NK-92 (cell line): Measurements from ENCODE around the gene PLEKHG4B.
"Not testable (repeated sequence)": the region's sequence is repeated elsewhere in the genome, so short reads cannot be mapped to it uniquely, and the experiment has no call there.

ENCODE experiments used
- DNase-seq: peaks from one replicate; lab custom pipeline; 2025; ENCODE audit not compliant: unreplicated experiment; lab: John Stamatoyannopoulos, UW

PLEKHG4B gene

DNA sequence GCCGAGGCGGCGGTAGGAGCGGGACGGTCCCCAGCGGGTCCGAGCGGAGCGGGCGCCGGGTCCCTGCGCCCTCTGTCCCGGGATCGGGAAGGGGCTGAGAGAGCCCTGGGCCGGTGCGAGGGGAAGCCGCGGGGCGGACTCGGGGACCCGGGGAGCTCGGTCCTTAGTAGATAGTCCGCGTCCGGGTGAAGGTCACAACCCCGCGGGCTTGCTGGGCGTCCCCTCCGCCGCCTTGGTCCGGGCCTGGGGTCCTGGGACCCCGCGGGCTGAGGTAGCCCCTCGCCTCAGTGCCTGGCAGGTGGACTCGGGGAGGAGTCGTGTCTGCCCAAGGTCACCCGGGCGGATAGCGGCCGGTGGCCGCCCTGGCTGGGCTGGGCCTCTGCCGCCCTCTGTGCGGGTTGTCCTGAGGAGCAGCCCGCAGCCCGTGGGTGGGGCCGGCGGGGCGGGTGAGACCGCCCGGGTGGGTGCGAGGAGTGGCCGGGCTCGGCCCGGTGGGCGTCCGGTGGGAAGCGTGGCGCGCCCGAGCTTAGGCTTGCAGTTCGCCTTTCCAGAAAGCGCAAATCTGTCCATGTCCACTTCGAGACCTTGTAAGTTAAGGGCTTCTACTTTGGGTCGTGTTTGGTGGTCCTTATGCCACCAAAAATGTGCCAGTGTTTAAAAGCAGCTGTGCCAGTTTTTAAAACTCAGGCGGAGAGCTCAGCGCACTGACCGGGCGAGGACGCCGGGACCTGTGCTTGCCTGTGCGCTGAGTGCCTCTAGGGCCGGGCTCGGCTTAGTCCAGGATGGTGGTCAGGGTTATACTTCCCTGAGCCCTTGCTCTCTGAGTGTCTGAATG lies 126.7 kb downstream of the PLEKHG4B start:
- no peak for DNase-seq

DNA sequence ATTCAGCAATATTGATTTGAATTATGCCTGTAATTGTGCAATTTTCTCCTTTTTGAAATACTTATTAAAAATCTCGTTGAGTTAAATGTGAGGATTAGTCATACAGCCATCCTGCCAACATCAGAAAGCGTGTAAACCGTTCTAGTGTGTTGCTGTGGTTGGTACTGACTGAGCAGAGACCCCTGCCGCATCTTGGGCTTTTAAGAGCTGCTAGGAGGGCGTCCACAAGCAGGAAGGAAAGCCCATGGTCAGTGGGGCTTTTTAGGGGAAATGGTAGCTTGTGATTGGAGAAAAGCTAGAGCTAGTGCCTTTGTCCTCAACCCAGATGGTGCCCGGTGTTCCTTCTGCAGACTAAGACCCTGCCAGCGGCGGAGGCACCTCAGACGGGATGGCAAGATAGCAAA lies 127.5 kb downstream of the PLEKHG4B start:
- DNase-seq, result no peak

DNA sequence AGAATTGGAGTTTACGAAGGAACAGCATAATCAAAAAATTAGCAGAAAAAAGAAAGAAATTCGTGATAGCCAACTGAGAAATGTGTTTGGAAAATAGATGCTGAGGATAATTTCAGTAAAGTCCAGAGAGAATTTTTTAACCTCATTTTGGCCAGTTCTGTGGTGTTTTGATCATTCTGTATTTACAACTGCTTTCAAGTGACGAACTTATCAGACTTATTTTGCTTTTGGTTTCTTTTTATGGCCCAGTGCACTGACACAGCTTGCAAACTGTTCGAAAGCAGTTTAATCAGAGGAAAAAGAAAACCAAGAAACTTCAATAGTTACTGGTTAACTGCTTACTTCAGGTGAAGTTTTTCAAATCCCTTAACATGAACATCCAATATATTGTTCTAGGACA lies 128.0 kb downstream of the PLEKHG4B start:
- DNase-seq, result no peak

DNA sequence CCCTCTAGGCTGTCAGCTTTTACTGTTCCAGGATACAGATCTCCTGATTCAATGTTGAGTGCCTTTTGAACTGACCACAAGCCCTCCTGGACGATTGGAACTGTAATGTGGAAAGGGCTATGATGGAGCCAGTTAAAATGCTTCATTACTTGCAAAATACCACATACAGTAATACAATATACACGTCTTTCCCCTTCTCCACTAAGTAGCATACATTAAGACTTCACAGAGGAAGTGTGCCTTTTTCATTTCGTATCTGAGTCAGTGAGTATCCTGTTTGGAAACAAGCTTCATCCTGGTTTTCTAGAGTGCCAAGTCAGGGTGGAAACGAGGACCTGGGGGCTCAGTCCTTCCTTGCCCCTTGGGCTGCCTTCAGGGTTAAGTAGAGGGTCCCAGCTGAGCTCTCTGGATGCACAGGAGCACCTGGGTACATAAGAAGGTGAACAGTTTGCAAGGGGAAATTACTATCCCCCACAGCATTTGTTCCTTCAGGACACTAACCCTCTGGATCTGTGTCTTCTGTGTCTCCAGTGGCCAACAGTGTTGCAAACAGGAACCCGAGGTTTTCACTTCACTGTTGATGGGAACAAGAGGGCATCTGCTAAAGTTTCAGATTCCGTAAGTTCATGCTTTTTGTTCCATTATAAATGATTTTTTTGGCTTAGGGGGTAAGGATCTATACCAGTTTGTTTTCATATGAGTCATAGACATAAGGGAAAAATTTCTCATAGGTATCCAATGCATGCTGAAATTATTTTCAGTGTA lies 131.2 kb downstream of the PLEKHG4B start:
- not testable (repeated sequence) for DNase-seq

DNA sequence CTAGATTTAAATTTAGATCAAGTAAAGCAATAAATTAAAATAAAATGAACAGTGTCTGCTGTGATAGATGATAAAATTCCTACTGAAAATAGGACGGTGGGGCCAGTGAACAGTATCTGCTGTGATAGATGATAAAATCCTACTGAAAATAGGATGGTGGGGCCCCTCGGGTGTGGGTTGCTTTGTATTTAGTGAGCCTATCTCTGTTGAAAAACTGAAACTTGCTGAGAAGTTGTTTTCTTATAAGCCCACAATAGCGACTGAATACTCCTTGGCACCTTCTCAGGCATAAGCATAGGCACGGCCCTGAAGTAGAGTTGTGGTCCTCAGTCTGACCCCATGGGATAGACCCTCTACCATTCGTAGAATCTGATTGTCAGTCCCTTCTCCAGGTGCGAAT lies 131.8 kb downstream of the PLEKHG4B start:
- no peak for DNase-seq

DNA sequence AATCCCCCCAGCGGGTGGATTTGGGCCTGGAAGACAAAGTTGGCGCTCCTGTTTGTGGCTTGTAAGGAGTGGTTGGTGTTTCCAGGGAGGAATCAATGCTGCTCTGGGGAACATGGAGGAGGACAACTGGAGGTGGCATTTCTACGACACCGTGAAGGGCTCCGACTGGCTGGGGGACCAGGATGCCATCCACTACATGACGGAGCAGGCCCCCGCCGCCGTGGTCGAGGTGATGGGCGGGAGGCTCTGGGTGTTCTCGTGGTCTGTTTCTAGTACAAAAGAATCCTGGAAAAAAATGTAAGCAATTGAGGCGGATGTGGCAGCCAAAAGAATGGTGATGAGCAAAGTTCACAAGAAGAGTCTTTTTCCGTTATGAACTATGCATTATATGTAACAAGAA lies 133.4 kb downstream of the PLEKHG4B start:
- DNase-seq, result no peak

DNA sequence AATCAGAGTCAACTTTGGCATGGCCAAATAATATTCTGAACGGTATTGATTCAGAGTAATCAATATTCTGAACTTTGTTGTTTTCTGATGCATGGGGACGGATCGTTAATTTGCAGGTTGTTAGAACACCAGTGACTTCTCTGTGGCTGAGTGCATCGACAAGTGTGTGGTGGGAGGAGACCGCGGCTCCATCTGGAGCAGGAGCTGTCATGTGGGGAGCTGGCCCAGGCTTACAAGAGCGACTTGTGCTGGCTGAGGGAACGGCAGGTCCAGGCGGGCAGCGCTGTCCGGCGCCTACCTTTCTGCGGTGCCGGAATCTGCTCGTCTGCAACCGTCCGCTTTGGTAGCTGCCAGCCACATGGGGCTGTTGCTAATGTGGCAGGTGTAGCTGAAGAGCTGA lies 135.4 kb downstream of the PLEKHG4B start:
- not testable (repeated sequence) for DNase-seq

DNA sequence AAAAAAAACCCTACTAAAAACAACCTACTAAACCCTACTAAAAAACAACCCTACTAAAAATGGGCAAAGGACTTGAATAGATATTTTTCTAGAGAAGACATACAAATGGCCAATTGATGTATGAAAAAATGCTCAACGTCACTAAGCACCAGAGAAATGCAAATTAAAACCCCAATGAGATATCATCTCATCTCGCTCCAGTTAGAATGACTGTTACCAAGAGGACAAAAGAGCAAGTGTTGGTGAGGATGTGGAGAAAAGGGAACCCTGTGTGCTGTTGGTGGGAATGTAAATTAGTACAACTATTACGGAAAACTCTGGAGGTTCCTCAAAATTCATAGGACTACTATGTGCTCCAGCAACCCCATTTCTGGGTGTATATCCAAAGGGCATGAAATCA lies 136.9 kb downstream of the PLEKHG4B start:
- no peak for DNase-seq

DNA sequence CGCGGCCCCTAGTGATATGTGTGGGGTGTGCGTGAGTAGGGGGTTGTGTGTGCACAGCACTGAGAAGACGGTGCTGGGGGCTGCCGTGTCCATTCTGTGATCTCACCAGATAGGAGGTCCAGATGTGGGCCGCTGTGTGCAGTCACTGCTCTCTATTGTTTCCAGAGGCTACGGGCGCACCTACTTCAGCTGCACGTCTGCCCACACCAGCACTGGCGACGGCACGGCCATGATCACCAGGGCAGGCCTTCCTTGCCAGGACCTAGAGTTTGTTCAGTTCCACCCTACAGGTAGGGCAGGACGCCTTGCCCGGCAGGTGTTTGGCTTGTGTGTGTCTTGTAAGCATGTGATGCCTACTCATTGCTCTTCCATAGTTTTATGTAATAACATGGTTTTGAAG lies 138.7 kb downstream of the PLEKHG4B start:
- no peak for DNase-seq

DNA sequence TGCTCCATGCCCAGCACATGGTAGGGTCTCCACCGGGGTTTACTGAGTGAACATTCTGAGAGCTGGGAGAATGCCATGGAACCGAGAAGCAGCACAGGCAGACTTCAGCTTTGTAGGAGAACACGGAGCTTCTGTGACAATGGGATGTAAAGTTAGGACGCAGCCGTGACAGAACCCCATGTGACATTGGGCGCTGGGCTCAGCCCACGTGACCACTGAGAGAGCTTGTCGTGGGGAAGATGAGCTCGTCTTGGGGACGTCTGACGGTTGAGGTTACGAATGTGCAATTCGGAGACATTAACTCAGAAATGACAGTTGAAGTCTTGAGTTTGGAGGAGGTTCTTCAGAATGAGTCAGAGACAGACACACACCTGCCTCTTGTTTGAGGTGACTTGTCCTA lies 139.7 kb downstream of the PLEKHG4B start:
- no peak for DNase-seq

DNA sequence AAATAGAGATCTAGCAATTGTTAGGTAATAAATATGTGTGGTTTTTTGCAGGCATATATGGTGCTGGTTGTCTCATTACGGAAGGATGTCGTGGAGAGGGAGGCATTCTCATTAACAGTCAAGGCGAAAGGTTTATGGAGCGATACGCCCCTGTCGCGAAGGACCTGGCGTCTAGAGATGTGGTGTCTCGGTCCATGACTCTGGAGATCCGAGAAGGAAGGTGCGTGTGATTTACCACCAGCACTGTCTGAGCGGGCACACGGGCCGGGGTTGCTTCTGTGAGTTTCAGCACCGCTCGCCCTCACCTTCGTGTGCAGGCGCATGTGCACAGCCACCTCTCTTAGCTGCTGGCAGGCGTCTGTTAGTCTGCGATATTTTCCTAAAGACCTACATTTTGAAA lies 141.5 kb downstream of the PLEKHG4B start:
- not testable (repeated sequence) for DNase-seq

DNA sequence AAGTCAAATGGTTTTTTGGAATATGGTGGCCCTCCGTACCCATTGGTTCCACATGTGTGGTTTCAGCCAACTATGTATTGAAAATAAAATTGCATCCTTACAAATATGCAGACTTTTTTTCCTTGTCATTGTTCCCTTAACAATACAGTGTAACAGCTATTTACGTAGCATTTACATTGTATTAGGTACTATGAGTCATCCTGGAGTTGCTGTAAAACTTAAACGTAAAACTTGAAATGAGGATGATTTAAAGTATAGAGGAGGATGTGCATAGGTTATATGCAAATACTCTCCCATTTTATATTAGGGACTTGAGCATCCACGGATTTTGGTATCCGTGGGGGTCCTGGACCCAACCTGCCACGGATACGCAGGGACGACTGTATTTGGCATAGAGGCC lies 142.5 kb downstream of the PLEKHG4B start:
- no peak for DNase-seq

DNA sequence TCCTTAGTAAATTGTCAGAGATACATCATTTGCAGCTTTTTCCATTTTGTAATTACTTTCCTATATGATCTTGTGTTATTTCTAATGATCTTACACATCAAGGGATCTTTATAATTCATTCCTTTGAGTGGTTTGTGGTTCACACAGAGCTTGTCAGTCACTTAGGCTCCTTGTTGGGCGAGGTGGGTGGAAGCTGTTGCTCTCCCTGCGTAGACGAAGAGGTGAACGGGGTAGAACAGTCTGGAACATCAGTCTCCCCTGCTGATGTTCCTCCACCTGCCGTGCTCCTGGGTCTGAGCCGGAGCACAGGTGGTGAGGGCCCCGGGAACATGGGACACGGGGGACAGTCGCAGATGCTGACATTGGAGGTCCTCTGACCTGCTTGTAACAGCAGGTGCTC lies 143.6 kb downstream of the PLEKHG4B start:
- not testable (repeated sequence) for DNase-seq

DNA sequence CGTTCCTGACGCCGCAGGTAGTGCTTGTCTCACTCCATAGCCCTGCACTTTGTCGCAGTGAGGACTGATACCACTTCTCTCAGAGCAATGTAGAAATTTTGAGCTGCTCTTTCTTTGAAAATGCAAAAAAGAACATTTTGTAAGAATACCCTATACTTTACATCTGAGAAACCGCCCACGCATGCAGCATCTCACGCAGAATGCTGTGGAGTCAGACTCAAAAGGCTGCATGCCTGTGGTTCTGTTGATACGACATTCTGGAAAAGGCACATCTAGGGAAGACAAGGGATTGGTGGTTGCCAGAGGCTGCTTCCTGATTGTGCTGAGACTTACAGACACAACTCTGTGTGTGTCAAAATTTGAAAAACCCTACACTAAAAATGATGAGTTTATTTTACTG lies 146.0 kb downstream of the PLEKHG4B start:
- DNase-seq, result not testable (repeated sequence)
